Stimulated activated CD4-positive, alpha-beta T cell treated with anti-CD3 and anti-CD28 coated beads, Interleukin-15, amount 100 ng/mL, for 1 hour (primary cell): ENCODE data around the gene RALA.

Experiments
- DNase-seq, 2 donors: peaks; one replicate each; pipeline ENCODE4 v3.0.0-alpha.2; 2020; ENCODE audit warnings: low read depth in 1 of 2, low spot score in 1 of 2

Gene RALA

GRCh38 chr7:39609935-39610263 is 13.5 kb upstream of the RALA start:
- no peak for DNase-seq

GRCh38 chr7:39613577-39613976 is 9.8 kb upstream of the RALA start:
- no peak for DNase-seq

- no peak for DNase-seq
These were observed 9.1 kb upstream of the RALA start for GRCh38 chr7:39614299-39614698.

GRCh38 chr7:39615350-39615975 is 7.9 kb upstream of the RALA start:
- DNase-seq, result no peak

GRCh38 chr7:39616138-39616537 is 7.2 kb upstream of the RALA start:
- DNase-seq, result no peak

- DNase-seq, result no peak
These were observed 6.4 kb upstream of the RALA start for GRCh38 chr7:39617005-39617404.

GRCh38 chr7:39618868-39619267 is 4.5 kb upstream of the RALA start:
- DNase-seq, result no peak

- DNase-seq, result no peak
These were observed 2.9 kb upstream of the RALA start for GRCh38 chr7:39620486-39620885.

- no peak for DNase-seq
These were observed 2.1 kb upstream of the RALA start for GRCh38 chr7:39621261-39621660.

GRCh38 chr7:39621784-39622411 is 1.5 kb upstream of the RALA start:
- no peak for DNase-seq

- no peak for DNase-seq
These were observed 763 bp upstream of the RALA start for GRCh38 chr7:39622609-39623008.

- DNase-seq, result no peak
These were observed 515 bp downstream of the RALA start for GRCh38 chr7:39623732-39624441.

GRCh38 chr7:39624442-39624807 is 1.1 kb downstream of the RALA start:
- DNase-seq, result no peak

GRCh38 chr7:39624935-39625694 is 1.7 kb downstream of the RALA start:
- DNase-seq, result no peak

- no peak for DNase-seq
These were observed 8.4 kb downstream of the RALA start for GRCh38 chr7:39631736-39632308.

GRCh38 chr7:39633563-39634477 is 10.4 kb downstream of the RALA start:
- DNase-seq, result no peak

- DNase-seq, result no peak
These were observed 11.1 kb downstream of the RALA start for GRCh38 chr7:39634478-39634805.

- DNase-seq, result no peak
These were observed 14.0 kb downstream of the RALA start for GRCh38 chr7:39637400-39637799.

GRCh38 chr7:39637963-39638485 is 14.7 kb downstream of the RALA start:
- DNase-seq, result no peak

GRCh38 chr7:39642896-39643295 is 19.5 kb downstream of the RALA start:
- DNase-seq, result no peak

GRCh38 chr7:39644170-39644569 is 20.8 kb downstream of the RALA start:
- no peak for DNase-seq
